AG04449 (cell line): ENCODE results near the gene HSPA9.

Experiments used
- CTCF ChIA-PET: fragments of 350-600 bp; formaldehyde crosslinking; extraction: SDS; loops from one replicate; lab custom pipeline; 2021; ENCODE audit warnings: antibody characterized with exemption; lab: Yijun Ruan, JAX
- POLR2A ChIA-PET: fragments of 400-600, 350-600 bp; formaldehyde crosslinking; extraction: SDS; loops from one replicate; lab custom pipeline; 2020; ENCODE audit warnings: antibody characterized with exemption, inconsistent platforms; lab: Yijun Ruan, JAX
- DNase-seq: peaks from one replicate; pipeline ENCODE4 v3.0.0-alpha.2; 2010; ENCODE audit warnings: low read depth, low spot score
- H3K4me3 ChIP-seq: 2 replicates; pipeline ENCODE4 v1.5.1; 2011; ENCODE audit warnings: low read depth, mild to moderate bottlenecking, control low read depth, low read length
- CTCF ChIP-seq: IDR thresholded peaks from one replicate; pipeline ENCODE4 v1.5.1; 2011; ENCODE audit warnings: mild to moderate bottlenecking, moderate library complexity, low read length, control low read depth, inconsistent platforms; ENCODE audit not compliant: insufficient read depth; ENCODE audit errors: missing control alignments

Gene HSPA9

GRCh38 chr5:138560971-138561370, 14.2 kb downstream of the HSPA9 start:
- POLR2A ChIA-PET = interaction anchor here (1.0 kb wide), 2 partner anchors 10 to 11 kb away, joined by 3 to 4 read pairs; no protein-coding TSS in a partner anchor
- TF ChIP-seq CTCF = no peak
- CTCF ChIA-PET = no interaction called here
- no peak overlapping the region for H3K4me3 ChIP-seq
- no peak for DNase-seq

- POLR2A ChIA-PET = no interaction called here
- no peak for TF ChIP-seq CTCF
- no peak overlapping the region for H3K4me3 ChIP-seq
- CTCF ChIA-PET = interaction anchor here (2.6 kb wide), 1 partner anchor 12 kb away, joined by 14 read pairs; no protein-coding TSS in a partner anchor
- no peak for DNase-seq
Measured at GRCh38 chr5:138559937-138560336, 15.3 kb downstream of the HSPA9 start.

GRCh38 chr5:138557677-138558076, 17.5 kb downstream of the HSPA9 start:
- ChIA-PET CTCF (interaction anchor here (1.5 to 2.6 kb wide), 2 partner anchors 10 to 14 kb away, joined by 3 to 14 read pairs; no protein-coding TSS in a partner anchor), POLR2A (no interaction called here)
- no peak for TF ChIP-seq CTCF
- H3K4me3 ChIP-seq = no peak overlapping the region
- DNase-seq = no peak

GRCh38 chr5:138554143-138554542, 21.1 kb downstream of the HSPA9 start:
- ChIA-PET CTCF (interaction anchor here (1.0 kb wide), 1 partner anchor 8 kb away, joined by 3 read pairs; no protein-coding TSS in a partner anchor), POLR2A (interaction anchor here (1.1 kb wide), 1 partner anchor 21 kb away, joined by 3 read pairs; the partner anchor contains the start of gene HSPA9)
- H3K4me3 ChIP-seq = no peak overlapping the region
- TF ChIP-seq CTCF = no peak
- DNase-seq = no peak

- no peak for DNase-seq
- ChIA-PET POLR2A (interaction anchor here (1.0 to 1.1 kb wide), 2 partner anchors 10 to 22 kb away, joined by 3 to 4 read pairs; partner anchors contain the start of gene HSPA9), CTCF (interaction anchor here (1.5 kb wide), 1 partner anchor 103 kb away, joined by 7 read pairs; no protein-coding TSS in a partner anchor)
- no peak overlapping the region for H3K4me3 ChIP-seq
- no peak for TF ChIP-seq CTCF
Measured at GRCh38 chr5:138553437-138554095, 21.6 kb downstream of the HSPA9 start.

GRCh38 chr5:138552657-138553056, 22.5 kb downstream of the HSPA9 start:
- no peak for TF ChIP-seq CTCF
- ChIA-PET POLR2A (interaction anchor here (1.0 kb wide), 1 partner anchor 9 kb away, joined by 4 read pairs; no protein-coding TSS in a partner anchor), CTCF (interaction anchor here (1.5 kb wide), 1 partner anchor 103 kb away, joined by 7 read pairs; no protein-coding TSS in a partner anchor)
- no peak overlapping the region for H3K4me3 ChIP-seq
- DNase-seq = no peak
